GM12865 (cell line): ENCODE data around the gene PRSS12.
"Not testable (repeated sequence)": the region's sequence is repeated elsewhere in the genome, so short reads cannot be mapped to it uniquely, and the experiment has no call there.

Source experiments
- DNase-seq: peaks from one replicate; pipeline ENCODE4 v3.0.0; 2010; ENCODE audit warnings: low read depth
- H3K4me3 ChIP-seq: 2 replicates; pipeline ENCODE4 v1.5.1; 2011; ENCODE audit warnings: mild to moderate bottlenecking, low read depth, low read length, control low read depth
- CTCF ChIP-seq: IDR thresholded peaks from 2 replicates; pipeline ENCODE4 v1.5.1; 2011; ENCODE audit warnings: low read length, control low read depth, low read depth, inconsistent platforms; ENCODE audit not compliant: insufficient read depth; ENCODE audit errors: missing control alignments

The PRSS12 gene

DNA sequence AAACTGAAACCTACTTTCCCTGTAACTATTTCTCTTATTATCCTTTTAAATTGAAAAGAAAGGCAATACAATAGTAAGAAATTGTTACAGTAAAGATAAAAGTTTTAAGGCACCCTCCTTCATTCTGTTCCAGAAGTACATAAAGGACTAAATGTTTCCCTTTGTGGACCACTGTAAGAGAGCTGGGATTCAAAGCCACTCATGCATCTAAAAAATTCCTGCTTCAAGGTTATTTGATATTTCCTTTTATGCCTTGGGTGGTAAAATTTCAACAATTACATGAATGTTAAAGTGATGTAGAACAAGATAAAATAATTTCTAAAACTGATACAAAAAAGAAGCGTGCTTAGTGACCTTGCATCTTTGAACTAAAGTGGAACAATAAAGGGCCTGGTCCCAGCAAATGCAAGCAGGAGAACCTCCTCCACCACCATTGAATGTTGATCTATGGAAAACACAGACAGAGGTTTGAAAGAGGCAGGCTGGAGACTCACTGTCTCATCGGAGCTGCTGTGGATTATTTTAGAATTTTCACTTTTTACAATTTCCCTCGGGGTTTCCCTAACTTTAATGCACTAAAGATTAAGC lies 42.3 kb upstream of the PRSS12 start:
- no peak for DNase-seq
- no peak overlapping the region for H3K4me3 ChIP-seq
- TF ChIP-seq CTCF = no peak

GRCh38 chr4:118392509-118392908 lies 39.7 kb upstream of the PRSS12 start:
- H3K4me3 ChIP-seq, DNase-seq: not testable (repeated sequence)

GRCh38 chr4:118390121-118390520 lies 37.3 kb upstream of the PRSS12 start:
- DNase-seq = no peak
- H3K4me3 ChIP-seq = no peak overlapping the region
- no peak for TF ChIP-seq CTCF

- TF ChIP-seq CTCF = no peak
- no peak overlapping the region for H3K4me3 ChIP-seq
- DNase-seq = no peak
These were observed 36.9 kb upstream of the PRSS12 start for GRCh38 chr4:118389721-118390120.

DNA sequence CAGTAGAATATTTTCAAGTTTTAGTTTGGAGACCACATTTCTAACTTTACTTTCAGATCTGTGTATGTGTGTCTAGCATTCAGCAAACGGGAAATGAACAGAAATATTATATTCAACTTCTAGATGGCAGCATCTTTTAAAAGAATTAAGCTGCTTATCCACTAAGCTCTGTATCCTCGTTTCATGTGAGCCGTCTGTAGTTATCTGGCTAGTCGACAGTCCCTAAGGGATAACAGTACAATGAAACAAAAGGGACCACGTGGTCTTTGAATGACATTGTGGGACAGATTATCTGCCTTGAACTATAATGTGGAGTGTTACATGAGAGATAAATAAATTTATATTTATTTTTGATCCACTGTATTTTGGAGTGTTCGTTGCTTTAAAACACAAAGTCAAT lies 35.8 kb upstream of the PRSS12 start:
- no peak for TF ChIP-seq CTCF
- no peak for DNase-seq
- no peak overlapping the region for H3K4me3 ChIP-seq

GRCh38 chr4:118381902-118382301 lies 29.1 kb upstream of the PRSS12 start:
- no peak for TF ChIP-seq CTCF
- no peak overlapping the region for H3K4me3 ChIP-seq
- no peak for DNase-seq

DNA sequence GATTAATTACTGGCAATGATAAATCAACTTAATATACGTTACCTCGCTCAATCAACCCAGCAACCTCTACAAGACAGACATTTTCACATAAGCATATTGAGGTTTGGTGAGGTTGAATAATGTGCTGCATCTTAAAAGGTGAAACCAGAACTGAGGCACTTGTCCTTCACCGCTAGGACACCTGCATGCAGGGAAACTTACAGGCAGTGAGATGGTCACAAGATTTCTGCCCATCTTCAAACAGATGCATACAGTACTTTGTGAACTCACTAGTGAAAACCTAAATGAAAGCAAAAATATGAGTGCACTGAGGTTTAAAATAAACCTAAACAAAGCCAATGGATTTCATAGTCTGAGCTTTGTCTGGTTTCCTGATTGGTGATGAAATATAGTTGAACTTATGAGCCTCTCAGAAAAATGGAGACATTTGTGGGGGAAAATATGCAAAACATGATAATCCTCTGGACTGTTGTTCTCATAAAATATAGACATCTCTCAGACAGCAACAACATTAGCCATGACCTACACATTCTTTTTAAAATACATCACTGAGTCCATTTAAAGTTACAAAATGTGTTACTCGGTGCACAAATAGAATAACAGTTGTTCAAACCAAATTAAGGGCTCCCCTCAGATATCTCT lies 20.9 kb upstream of the PRSS12 start:
- peak; percentile 31 for DNase-seq
- H3K4me3 ChIP-seq = no peak overlapping the region
- no peak for TF ChIP-seq CTCF
